Measurements from ENCODE around the gene NTN4. TPM values are rescaled to one million over a fixed set of nuclear protein-coding genes. Genes with fewer than 3 reads are reported as not detected.
"Not testable (repeated sequence)": the region's sequence is repeated elsewhere in the genome, so short reads cannot be mapped to it uniquely, and the experiment has no call there.

Gene NTN4
- total and polyA plus RNA-seq, 9 donors: 16.0 to 101 (median 54.2) TPM

DNA sequence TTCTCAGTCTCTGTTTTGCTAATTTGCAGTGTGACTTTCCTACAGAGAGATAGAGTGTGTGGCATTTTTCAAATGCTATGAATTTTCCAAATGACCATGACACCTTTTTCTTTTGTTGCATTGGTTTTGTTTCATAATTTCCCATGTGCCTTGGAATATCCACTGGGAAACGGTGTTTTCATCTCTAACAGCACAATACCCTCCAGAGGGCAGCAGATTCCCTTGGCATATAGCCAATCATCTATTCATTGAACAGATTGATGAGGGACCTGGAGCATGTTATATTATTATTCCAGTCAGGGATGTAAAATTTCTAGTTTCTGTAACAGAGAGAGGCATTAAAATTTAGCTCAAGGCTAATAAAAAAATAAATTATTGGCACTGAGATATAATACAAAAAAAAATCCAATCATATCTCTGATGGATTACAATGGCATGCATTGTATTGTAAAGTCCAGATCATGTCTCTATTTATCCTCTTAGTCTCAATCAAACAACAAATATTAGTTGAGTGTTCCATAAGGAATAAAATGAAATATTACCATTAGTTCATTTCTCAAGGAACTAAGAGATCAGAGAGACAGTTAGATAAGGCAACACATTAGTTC is 29.6 kb upstream of the NTN4 start:
- H3K27ac ChIP-seq: no peak overlapping the region
- H3K4me3 ChIP-seq: no peak overlapping the region
- intact Hi-C loops (cut with DNase I): no loop called here
- no peak for TF ChIP-seq POLR2A (IDR thresholded peaks at IDR 0.05)
- no peak for TF ChIP-seq EP300 (IDR thresholded peaks at IDR 0.05)
- TF ChIP-seq, protein P1, sequence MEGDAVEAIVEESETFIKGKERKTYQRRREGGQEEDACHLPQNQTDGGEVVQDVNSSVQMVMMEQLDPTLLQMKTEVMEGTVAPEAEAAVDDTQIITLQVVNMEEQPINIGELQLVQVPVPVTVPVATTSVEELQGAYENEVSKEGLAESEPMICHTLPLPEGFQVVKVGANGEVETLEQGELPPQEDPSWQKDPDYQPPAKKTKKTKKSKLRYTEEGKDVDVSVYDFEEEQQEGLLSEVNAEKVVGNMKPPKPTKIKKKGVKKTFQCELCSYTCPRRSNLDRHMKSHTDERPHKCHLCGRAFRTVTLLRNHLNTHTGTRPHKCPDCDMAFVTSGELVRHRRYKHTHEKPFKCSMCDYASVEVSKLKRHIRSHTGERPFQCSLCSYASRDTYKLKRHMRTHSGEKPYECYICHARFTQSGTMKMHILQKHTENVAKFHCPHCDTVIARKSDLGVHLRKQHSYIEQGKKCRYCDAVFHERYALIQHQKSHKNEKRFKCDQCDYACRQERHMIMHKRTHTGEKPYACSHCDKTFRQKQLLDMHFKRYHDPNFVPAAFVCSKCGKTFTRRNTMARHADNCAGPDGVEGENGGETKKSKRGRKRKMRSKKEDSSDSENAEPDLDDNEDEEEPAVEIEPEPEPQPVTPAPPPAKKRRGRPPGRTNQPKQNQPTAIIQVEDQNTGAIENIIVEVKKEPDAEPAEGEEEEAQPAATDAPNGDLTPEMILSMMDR (IDR thresholded peaks at IDR 0.05): peak in 1 of 3 donors; percentile 48
- no peaks in the 10 kb centered on the region for H3K9me3 ChIP-seq
- H3K27me3 ChIP-seq: no peaks in the 10 kb centered on the region
- no peaks in the 10 kb centered on the region for H3K36me3 ChIP-seq
- peak in 2 of 5 donors; percentile 35 to 43 for DNase-seq
- 0 to 2% (median 2%) methylated on average over 1 of the region's 1 CpG for WGBS, 3 donors
- no peaks in the 10 kb centered on the region for H3K4me1 ChIP-seq (ENCODE audit: insufficient read depth)

DNA sequence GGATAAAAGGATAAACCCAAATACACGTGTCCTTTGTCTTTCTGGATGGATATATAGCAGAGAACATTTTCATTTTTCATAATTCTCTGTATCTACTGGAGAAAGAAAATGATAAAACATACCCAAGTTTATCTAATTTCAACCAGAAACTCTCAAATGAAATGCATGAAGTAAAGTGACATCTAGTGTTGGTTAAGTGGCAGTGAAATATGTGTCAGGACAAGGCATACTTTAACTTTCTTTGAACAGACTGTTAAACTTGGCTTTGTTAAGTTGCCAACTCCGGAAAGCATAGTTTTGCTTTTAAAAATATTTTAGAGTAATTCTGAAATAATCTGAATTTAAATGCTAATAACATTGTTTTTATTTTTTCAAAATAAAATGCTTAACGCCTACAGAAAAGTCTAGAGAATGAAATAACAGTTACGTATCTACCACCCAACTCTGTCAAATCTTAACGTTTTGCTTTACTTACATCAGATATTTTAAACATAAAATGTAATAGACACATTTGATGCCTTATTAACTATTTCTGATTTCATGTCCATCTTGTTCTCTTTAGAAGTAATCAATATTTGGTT is 25.2 kb upstream of the NTN4 start:
- intact Hi-C loops (cut with DNase I): loop anchor here in 3 of 4 donors (2.0 to 10.0 kb wide), 3 partner anchors 191 to 233 kb away; no protein-coding TSS in a partner anchor

DNA sequence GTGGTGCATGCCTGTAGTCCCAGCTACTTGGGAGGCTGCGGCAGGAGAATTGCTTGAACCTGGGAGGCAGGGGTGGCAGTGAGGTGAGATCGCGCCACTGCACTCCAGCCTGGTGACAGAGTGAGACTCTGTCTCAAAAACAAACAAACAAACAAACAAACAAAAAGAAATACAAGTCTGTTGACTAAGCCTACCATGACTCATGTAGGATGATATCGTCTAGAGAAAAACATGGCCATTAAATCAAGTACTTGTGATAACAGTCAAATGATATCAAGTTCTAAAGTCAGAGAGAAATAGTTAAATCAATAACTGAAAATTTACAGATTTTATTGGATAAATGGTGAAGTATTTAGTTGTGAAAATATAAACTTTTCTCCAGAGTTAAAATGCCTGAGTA is 21.6 kb upstream of the NTN4 start:
- 88 to 93% (median 93%) methylated on average over 4 of the region's 4 CpGs for WGBS, 3 donors
- H3K27ac ChIP-seq; H3K9me3 ChIP-seq; H3K36me3 ChIP-seq; H3K27me3 ChIP-seq; DNase-seq; H3K4me1 ChIP-seq (ENCODE audit: insufficient read depth); H3K4me3 ChIP-seq: not testable (repeated sequence)
- intact Hi-C loops (cut with DNase I): loop anchor here in 2 of 4 donors (5.0 to 10.0 kb wide), 2 partner anchors 187 to 190 kb away; no protein-coding TSS in a partner anchor

More for the DNA sequence above, 25.2 kb upstream of the NTN4 start:
- no peaks in the 10 kb centered on the region for H3K36me3 ChIP-seq
- no peak overlapping the region for H3K4me3 ChIP-seq
- H3K9me3 ChIP-seq: no peaks in the 10 kb centered on the region
- H3K27me3 ChIP-seq: no peaks in the 10 kb centered on the region
- H3K27ac ChIP-seq: no peak overlapping the region
- no peaks in the 10 kb centered on the region for H3K4me1 ChIP-seq (ENCODE audit: insufficient read depth)
- 14 to 31% (median 20%) methylated on average over 5 of the region's 5 CpGs for WGBS, 3 donors
- TF ChIP-seq, protein P1 (IDR thresholded peaks at IDR 0.05): peak; percentile 54 to 88 (median 70)
- no peak for TF ChIP-seq EP300 (IDR thresholded peaks at IDR 0.05)
- no peak for DNase-seq

DNA sequence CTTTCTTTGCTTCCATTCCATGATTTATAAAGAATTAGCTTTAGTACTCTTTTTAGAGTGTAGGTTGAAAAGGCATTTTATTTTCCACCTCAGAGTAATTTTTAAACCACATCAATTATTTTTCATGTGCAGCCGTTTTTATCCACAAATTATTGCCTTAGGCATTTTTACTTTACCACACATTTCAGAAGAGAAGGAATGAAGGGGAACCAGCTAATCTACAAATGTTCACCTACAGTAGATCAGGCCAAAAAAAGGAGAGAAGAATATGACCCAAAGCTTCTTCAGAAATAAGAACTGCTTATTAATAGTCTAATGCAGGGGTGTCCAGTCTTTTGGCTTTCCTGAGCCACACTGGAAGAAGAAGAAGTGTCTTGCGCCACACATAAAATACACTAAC is 19.8 kb upstream of the NTN4 start:
- Histone ChIP-seq H3K27me3 (no peaks in the 10 kb centered on the region), H3K4me3 (no peak overlapping the region), H3K27ac (no peak overlapping the region), H3K36me3 (no peaks in the 10 kb centered on the region), H3K4me1 (ENCODE audit: insufficient read depth) (no peaks in the 10 kb centered on the region), H3K9me3 (no peaks in the 10 kb centered on the region)
- no peak for DNase-seq
- intact Hi-C loops (cut with DNase I): loop anchor here in 2 of 4 donors (5.0 to 10.0 kb wide), 2 partner anchors 186 to 188 kb away; no protein-coding TSS in a partner anchor
- 47 to 82% (median 76%) methylated on average over 2 of the region's 2 CpGs for WGBS, 3 donors
- TF ChIP-seq, protein P1 (IDR thresholded peaks at IDR 0.05): no peak
- TF ChIP-seq POLR2A (IDR thresholded peaks at IDR 0.05) (no peak), EP300 (IDR thresholded peaks at IDR 0.05) (no peak)

Data from ovary (tissue), 9 donors.